Measurements from ENCODE around the gene BMS1. TPM values are rescaled to one million over a fixed set of nuclear protein-coding genes. Genes with fewer than 3 reads are reported as not detected.

Gene BMS1
- total RNA-seq, 2 donors from 2014 or later, result 14.9 to 24.5 TPM

DNA sequence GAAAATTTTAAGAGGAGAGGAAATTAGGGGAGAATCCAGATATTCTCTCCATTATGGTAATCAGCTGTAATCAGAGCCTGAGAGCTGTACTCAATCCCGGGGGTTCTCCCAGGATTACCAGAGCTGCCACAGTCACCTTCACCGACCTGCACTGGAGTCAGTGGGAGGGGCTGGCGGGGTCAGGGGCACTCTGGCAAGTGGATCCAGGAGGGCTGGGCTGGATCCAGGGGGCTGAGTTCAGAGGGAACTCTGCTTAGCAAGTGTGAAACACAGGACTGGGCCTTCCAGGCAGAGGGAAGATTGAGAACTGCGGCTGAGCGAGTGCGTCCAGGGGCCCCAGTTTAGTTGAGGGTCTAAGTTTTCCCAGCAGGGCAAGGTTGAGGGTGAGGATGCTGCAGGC lies 89.2 kb downstream of the BMS1 start:
- H3K27ac Mint-ChIP-seq, result no peak overlapping the region
- H3K9me3 Mint-ChIP-seq, result no peaks in the 10 kb centered on the region
- no peak for ATAC-seq
- no peaks in the 10 kb centered on the region for H3K36me3 Mint-ChIP-seq
- DNase-seq (ENCODE audit: low spot score in 2 of 2), result no peak

DNA sequence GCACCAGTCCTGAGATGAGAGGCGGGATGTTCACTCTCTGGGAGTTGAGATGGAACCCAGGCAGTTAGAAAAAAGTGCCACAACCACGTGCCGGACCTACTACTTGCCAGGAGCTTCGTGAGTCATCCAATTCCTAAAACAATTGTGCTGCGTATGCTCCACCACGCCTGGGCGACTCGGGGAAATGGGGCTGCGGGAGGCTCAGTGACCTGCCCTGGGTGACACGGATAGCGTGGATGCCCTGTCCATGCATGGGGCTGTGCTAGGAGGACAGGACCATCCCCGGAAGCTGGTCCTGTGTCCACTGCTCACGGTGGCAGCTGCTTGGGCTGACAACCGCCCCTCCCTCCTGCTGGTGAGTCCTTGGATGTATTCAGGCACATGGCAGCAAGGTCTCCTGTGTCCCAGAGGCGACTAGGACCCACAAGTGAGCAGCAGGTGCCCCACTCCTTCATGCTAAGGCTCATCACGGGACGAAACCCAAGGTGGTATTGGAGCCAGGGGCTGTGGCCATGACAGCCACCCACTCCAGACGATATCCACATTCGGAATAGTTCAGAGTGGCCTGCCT lies 90.4 kb downstream of the BMS1 start:
- no peak for ATAC-seq
- no peak for DNase-seq (ENCODE audit: low spot score in 2 of 2)
- Mint-ChIP-seq H3K27ac (no peak overlapping the region), H3K36me3 (no peaks in the 10 kb centered on the region), H3K9me3 (no peaks in the 10 kb centered on the region)

DNA sequence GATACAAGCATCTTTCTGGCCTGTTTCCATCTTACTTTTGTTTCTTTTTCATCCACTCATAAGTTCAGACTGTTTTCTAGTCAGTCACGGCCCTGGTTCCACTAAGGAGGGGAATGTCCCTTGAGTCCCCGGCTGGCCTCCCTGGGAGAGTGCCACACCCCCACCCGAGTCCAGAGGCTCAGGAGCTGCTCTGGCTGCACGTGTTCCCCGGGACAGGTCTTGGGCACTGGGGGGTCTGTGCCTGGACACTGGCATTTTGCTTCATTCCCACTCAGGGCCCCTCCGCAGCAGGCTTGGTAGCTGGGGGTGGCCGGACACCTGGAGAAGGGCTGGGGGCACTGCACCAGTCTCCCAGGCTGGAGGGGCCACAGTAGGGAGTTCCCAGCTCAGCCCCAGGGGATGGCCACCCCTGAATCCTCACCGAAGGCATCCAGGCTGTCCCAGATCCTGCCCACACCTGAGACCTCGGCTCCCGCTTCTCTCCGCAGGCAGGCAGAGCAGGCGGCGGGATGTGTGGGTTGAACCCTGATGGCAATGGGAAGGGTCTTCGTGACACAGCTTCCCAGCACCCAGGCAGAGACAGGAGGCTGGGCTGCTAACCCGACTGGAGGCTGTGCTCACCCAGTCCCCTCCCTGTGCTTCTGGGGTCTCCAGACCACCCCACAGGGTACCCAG lies 92.3 kb downstream of the BMS1 start:
- Mint-ChIP-seq H3K27ac (no peak overlapping the region), H3K9me3 (no peaks in the 10 kb centered on the region), H3K36me3 (no peaks in the 10 kb centered on the region)
- ATAC-seq, result no peak
- no peak for DNase-seq (ENCODE audit: low spot score in 2 of 2)

DNA sequence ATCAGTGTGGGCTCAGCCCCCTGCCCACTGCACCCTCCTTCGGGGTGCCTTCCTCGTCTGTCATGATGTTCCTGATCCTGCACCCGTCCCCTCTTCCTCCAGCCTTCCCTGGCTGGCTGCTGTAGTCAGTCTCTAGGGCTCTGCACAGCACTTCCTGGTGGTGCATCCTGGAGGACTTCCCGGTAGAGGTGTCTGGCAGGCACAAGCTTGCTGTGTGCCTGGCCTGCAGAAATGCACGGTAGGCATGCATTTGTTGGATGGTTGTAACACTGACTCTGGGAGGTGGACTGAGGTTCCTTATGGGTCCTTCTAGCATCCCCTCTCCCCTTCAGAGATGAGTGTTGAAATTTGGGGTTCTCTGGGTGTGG lies 92.8 kb downstream of the BMS1 start:
- ATAC-seq, result no peak

DNA sequence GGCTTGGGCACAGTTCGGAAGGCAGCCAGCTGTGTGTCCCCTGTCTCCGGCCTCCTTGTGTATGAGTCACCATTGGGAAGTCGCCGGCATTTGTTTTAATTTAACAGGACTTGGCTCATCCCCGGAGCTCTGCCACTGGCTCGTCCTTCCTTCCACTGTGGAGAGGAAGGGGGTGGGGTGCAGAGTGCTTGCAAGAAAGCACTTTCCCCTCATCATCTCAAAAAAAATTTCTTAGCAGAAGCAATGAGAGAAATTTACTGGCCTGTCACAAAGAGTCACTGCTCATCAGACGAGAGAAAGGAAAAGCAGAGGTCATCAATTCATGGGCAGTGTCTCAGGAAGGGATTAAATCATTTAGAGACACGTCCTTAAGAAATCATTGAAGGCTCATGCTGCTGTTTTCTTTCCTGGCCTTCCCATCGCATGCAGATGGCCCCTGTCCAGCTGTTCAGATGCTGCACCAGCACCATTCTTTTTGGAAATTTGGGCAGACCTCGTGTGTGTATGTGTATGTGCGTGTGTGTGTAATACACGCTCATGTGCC lies 93.3 kb downstream of the BMS1 start:
- H3K27ac Mint-ChIP-seq, result no peak overlapping the region
- DNase-seq (ENCODE audit: low spot score in 2 of 2) (no peak), ATAC-seq (no peak)
- no peaks in the 10 kb centered on the region for H3K9me3 Mint-ChIP-seq
- H3K36me3 Mint-ChIP-seq, result no peaks in the 10 kb centered on the region

More for the DNA sequence above, 92.8 kb downstream of the BMS1 start:
- Mint-ChIP-seq H3K36me3 (no peaks in the 10 kb centered on the region), H3K27ac (no peak overlapping the region), H3K9me3 (no peaks in the 10 kb centered on the region)
- DNase-seq (ENCODE audit: low spot score in 2 of 2), result no peak

DNA sequence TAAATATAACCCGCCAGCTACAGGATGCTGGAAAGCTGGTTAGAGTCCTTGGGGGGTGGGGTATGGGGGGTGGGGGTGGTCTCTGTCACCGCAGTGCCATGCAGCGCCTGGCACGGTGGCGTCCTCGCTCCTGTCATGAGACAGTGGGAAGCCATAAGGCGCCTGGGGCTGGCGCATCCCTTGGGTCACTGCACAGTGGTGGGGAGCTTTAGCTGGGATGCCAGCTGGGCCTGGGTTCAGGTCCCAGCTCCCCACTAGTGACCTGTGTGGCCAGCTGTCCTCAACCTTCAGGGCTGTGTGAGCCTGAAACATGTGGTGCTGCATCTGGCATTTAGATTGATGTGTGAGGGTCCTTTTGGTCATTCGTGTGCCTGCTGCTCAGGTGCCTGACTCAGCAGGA lies 93.9 kb downstream of the BMS1 start:
- ATAC-seq (no peak), DNase-seq (ENCODE audit: low spot score in 2 of 2) (no peak)
- Mint-ChIP-seq H3K36me3 (no peaks in the 10 kb centered on the region), H3K27ac (no peak overlapping the region), H3K9me3 (no peaks in the 10 kb centered on the region)

DNA sequence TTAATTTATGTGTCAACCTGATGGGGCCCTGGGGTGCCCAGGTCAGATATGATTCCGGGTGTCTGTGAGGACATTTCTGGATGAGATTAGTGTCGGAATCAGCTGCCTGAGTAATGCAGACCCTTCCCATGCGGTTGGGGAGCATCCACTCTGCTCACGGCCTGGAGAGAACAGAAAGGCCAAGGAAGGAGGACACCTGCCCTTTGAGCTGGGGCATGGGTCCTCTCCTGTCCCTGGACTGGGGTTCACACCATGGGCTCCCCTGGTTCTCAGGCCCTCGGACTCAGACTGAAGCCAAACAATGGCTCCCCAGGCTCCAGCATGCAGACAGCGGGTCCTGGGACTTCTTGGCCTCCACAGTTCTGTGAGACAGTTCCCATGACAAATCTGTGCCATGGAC lies 94.3 kb downstream of the BMS1 start:
- Mint-ChIP-seq H3K9me3 (peaks cover under 1% of the 10 kb centered on the region in 2 donors), H3K27ac (no peak overlapping the region)

DNA sequence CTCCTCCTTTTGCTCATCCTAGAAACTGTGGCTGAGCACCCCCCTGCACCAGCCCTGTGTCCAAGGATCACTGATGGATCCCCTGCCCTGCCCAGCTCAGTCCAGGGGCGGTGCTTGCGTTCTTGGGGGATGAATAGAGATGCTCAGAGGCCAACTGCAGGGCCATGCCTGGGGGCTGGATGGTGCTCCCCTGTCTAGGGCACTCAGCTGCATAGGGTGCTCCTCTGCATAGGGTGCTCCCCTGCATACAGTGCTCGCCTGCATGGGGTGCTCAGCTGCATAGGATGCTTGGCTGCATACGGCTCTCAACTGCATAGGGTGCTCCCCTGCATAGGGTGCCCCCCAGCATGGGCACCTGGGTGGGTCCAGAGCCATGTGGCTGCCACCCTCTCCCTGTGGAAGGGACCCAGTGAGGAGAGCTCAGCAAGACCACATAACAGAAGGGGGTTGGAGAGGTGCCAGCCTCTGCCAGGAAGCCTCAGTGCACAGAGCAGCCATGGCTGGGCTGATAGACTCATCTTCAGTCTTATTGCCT lies 95.0 kb downstream of the BMS1 start:
- Mint-ChIP-seq H3K36me3 (no peaks in the 10 kb centered on the region), H3K9me3 (peaks cover 7% of the 10 kb centered on the region in 2 donors), H3K27ac (no peak overlapping the region)
- DNase-seq (ENCODE audit: low spot score in 2 of 2) (no peak), ATAC-seq (no peak)

More for the DNA sequence above, 94.3 kb downstream of the BMS1 start:
- no peak for ATAC-seq
- no peak for DNase-seq (ENCODE audit: low spot score in 2 of 2)
- no peaks in the 10 kb centered on the region for H3K36me3 Mint-ChIP-seq

DNA sequence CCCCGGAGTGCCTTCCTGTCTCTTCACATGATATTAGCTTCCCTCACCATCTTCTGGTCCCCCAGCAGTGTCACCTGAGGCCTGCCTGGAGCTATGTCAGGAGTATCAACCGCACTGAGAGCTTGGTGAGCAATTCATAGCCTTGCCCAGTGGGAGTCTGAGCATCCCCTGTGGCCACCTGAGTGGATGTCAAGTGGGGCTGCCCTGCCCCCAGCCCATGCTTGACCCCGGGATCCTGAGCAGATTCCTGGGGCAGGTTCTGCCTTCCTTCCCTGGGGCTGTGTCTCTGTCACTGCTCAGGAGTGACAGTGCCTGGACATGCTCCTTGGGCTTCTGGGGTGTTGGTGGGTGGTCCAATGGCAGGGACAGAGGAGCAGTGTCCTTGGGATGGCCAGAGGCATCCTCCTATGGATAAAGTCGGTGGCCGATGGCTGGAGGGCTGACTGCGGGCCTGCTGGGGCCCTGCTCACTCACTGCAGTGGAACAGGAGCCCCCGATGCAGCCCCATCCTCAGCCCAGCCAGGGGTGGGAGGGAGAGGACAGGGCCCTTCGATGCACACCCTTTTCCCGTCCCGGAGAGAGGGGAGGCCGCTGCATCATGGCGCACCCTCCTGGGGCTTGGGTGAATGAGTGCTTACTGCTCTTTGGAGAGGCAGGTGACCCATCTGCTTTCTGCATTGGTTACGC lies 95.7 kb downstream of the BMS1 start:
- peaks cover 0 to 6% of the 10 kb centered on the region in 2 donors for H3K36me3 Mint-ChIP-seq
- DNase-seq (ENCODE audit: low spot score in 2 of 2) (no peak), ATAC-seq (no peak)
- no peak overlapping the region for H3K27ac Mint-ChIP-seq
- peaks cover 7 to 9% of the 10 kb centered on the region in 2 donors for H3K9me3 Mint-ChIP-seq

DNA sequence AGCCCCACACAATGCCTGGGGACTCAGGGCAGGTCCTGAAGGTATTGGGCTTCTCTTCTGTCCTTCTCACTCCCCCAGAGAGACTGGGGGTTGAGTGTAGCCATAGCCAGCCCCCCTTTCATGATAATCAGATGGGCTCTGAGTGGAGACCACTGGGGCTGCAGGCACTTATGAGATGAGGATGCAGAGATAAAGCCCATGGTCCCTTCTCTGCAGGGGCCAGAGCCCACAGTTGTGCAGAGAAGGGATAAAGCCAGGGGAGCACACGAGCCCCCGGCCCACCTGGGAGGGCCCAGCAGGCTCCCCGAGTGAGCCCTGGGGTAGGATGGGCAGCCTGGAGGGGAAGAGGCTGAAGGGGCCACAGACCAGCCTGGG lies 96.2 kb downstream of the BMS1 start:
- H3K36me3 Mint-ChIP-seq, result peaks cover 0 to 6% of the 10 kb centered on the region in 2 donors
- no peak for ATAC-seq
- DNase-seq (ENCODE audit: low spot score in 2 of 2), result no peak
- peaks cover 7 to 9% of the 10 kb centered on the region in 2 donors for H3K9me3 Mint-ChIP-seq
- H3K27ac Mint-ChIP-seq, result peak overlapping the region in 1 of 2 donors; percentile 18

DNA sequence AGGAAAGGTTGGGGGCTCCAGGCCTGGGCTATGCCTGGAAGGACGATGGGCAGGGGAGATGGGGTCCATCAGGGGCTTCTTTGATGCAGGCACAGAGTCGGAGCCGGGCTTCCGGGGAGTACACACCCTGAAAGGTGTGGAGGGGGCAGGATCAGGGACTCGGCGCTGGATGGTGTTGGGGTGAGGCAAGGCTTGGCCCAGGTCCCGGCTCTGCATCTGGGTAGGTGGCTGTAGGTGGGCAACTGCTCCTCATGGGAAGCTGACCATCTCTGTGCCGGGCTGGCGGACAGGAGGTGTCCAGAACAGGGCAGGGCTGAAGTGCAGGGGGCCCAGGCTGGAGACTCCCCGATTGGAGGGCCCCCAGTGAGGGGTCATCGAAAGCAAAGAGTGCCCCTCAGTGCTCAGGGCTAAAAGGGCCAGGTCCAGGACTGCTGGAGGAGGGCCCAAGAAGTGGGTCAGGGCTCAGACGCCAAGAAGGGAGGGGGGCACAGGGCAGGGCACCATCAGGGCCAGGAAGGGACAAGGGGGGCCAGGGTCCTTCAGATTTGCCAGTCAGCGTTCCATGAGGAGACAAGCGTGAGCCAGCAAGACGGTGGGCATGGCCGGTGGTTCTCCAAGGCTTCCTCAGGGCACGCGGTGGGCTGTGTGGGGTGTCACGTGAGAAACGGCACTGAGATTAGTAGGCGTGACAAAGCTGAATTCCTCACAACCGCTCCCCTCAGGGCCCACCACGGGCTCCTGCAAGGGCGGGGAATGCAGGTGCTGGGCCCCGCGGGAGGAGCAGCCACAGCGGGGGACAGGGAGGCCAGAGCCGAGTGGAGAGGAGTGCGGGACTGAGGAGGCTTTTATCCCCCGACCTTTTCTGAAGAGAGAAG lies 97.0 kb downstream of the BMS1 start:
- ATAC-seq (no peak), DNase-seq (ENCODE audit: low spot score in 2 of 2) (no peak)
- H3K36me3 Mint-ChIP-seq, result peaks cover 0 to 6% of the 10 kb centered on the region in 2 donors
- peaks cover 7 to 9% of the 10 kb centered on the region in 2 donors for H3K9me3 Mint-ChIP-seq
- H3K27ac Mint-ChIP-seq, result no peak overlapping the region

DNA sequence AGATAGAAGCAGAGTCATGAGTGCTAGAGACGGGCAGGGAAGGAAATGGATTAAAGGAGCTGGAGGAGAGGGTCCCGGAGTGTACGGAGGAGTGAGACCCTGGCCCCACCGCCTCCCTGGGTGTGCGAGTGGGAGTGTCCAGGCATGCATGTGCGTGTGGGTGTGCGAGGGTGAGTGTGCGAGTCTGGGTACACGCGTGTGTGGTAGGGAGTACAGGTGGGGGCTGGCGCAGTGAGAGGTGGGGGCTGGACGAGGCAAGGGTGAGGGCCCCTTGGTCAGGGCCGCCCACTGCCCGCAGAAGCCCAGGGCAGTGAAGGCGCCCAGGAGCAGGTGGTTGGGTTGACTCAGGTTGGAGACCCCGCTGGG lies 97.6 kb downstream of the BMS1 start:
- no peak overlapping the region for H3K27ac Mint-ChIP-seq
- H3K9me3 Mint-ChIP-seq, result peaks cover 7 to 9% of the 10 kb centered on the region in 2 donors
- peaks cover 0 to 6% of the 10 kb centered on the region in 2 donors for H3K36me3 Mint-ChIP-seq
- DNase-seq (ENCODE audit: low spot score in 2 of 2), result no peak
- ATAC-seq, result no peak

DNA sequence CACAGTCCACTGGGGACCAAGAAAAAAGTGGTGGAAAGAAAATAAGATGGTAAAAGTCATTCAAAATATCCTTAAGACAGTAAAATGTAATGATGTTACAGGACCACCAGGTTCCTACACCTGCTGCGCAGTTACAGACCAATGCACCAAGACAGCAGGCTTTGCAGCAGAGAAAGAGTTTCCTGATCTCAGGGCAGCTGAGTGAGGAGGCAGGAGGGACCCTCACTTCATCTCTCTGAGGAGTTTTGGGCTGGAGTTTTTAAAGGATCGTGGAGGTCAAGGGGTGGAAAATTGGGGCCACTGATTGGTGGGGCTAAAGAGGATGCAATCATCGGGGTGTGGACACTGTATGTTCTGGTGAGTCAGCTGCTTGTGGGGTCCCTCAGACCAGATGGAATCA lies 100.0 kb downstream of the BMS1 start:
- Mint-ChIP-seq H3K27ac (no peak overlapping the region), H3K9me3 (peaks cover 7 to 9% of the 10 kb centered on the region in 2 donors), H3K36me3 (peaks cover 0 to 6% of the 10 kb centered on the region in 2 donors)
- no peak for ATAC-seq
- no peak for DNase-seq (ENCODE audit: low spot score in 2 of 2)
